Liver (tissue), 9 donors: ENCODE data around the gene MAN2A1. TPM values are rescaled to one million over a fixed set of nuclear protein-coding genes. Genes with fewer than 3 reads are reported as not detected.

Source experiments
- DNase-seq: peaks from one replicate; pipeline ENCODE4 v3.0.0-alpha.2; 2017; ENCODE audit warnings: low spot score
- H3K27ac ChIP-seq, 2 donors: one replicate each; pipeline ENCODE4 v1.7.0; 2013; ENCODE audit warnings: inconsistent platforms in 2 of 2, low read length in 2 of 2, control low read depth in 1 of 2, low read depth in 1 of 2, mild to moderate bottlenecking in 1 of 2
- H3K27me3 ChIP-seq, 4 donors: one replicate each; pipeline versions ENCODE4 v1.6.1 to v1.7.0; 2013; ENCODE audit warnings: low read length in 3 of 4, inconsistent platforms in 1 of 4, mild to moderate bottlenecking in 1 of 4, moderate library complexity in 1 of 4; ENCODE audit not compliant: control insufficient read depth in 4 of 4, insufficient read depth in 4 of 4
- H3K36me3 ChIP-seq, 4 donors: one replicate each; pipeline versions ENCODE4 v1.6.1 to v1.7.0; 2013; ENCODE audit warnings: low read length in 3 of 4, mild to moderate bottlenecking in 3 of 4, low read depth in 1 of 4, moderate library complexity in 1 of 4; ENCODE audit not compliant: control insufficient read depth in 4 of 4, insufficient read depth in 3 of 4
- H3K4me1 ChIP-seq, 4 donors: one replicate each; pipeline versions ENCODE4 v1.6.1 to v1.7.0; 2013; ENCODE audit warnings: low read length in 3 of 4, mild to moderate bottlenecking in 3 of 4, moderate library complexity in 1 of 4; ENCODE audit not compliant: control insufficient read depth in 4 of 4, insufficient read depth in 4 of 4
- H3K4me3 ChIP-seq, 3 donors: one replicate each; pipeline versions ENCODE4 v1.6.1 to v1.7.0; 2013; ENCODE audit warnings: low read length in 3 of 3, control low read depth in 1 of 3, low read depth in 1 of 3, mild to moderate bottlenecking in 1 of 3
- H3K9ac ChIP-seq, 2 donors: one replicate each; pipeline ENCODE4 v1.7.0; 2013; ENCODE audit warnings: low read length in 2 of 2, mild to moderate bottlenecking in 2 of 2, moderate library complexity in 2 of 2, control low read depth in 1 of 2, low read depth in 1 of 2
- H3K9me3 ChIP-seq, 4 donors: one replicate each; pipeline versions ENCODE4 v1.6.1 to v1.7.0; 2013; ENCODE audit warnings: low read length in 3 of 4; ENCODE audit not compliant: control insufficient read depth in 4 of 4
- EGR1 ChIP-seq, 2 donors: IDR thresholded peaks; 2 replicates each; pipeline ENCODE4 v1.6.1; 2016 to 2018; ENCODE audit warnings: antibody characterized with exemption in 2 of 2, low read depth in 2 of 2
- FOXA1 ChIP-seq: IDR thresholded peaks from 2 replicates; pipeline ENCODE4 v1.6.1; 2016; ENCODE audit warnings: antibody characterized with exemption
- FOXA2 ChIP-seq: IDR thresholded peaks from 2 replicates; pipeline ENCODE4 v1.6.1; 2016; ENCODE audit warnings: antibody characterized with exemption
- HNF4A ChIP-seq, 2 donors: conservative IDR thresholded peaks; 2 replicates each; pipeline ENCODE4 v1.6.1; 2016; ENCODE audit warnings: antibody characterized with exemption in 2 of 2, mild to moderate bottlenecking in 2 of 2
- HNF4G ChIP-seq: IDR thresholded peaks from 2 replicates; pipeline ENCODE4 v1.6.1; 2016; ENCODE audit warnings: antibody characterized with exemption
- NR2F2 ChIP-seq: IDR thresholded peaks from 2 replicates; pipeline ENCODE4 v1.6.1; 2016; ENCODE audit warnings: antibody characterized with exemption
- RAD21 ChIP-seq, 2 donors: IDR thresholded peaks; 2 replicates each; pipeline ENCODE4 v1.6.1; 2016; ENCODE audit warnings: antibody characterized with exemption in 2 of 2, mild to moderate bottlenecking in 2 of 2
- RXRA ChIP-seq, 2 donors: IDR thresholded peaks; 2 replicates each; pipeline ENCODE4 v1.6.1; 2017 to 2018; ENCODE audit warnings: antibody characterized with exemption in 2 of 2, mild to moderate bottlenecking in 1 of 2
- SP1 ChIP-seq: IDR thresholded peaks from 2 replicates; pipeline ENCODE4 v1.6.1; 2018; ENCODE audit warnings: antibody characterized with exemption, mild to moderate bottlenecking
- TAF1 ChIP-seq: conservative IDR thresholded peaks from 2 replicates; pipeline ENCODE4 v1.6.1; 2016; ENCODE audit warnings: antibody characterized with exemption, mild to moderate bottlenecking
- YY1 ChIP-seq: IDR thresholded peaks from 2 replicates; pipeline ENCODE4 v1.6.1; 2016; ENCODE audit warnings: antibody characterized with exemption, mild to moderate bottlenecking
- WGBS: extraction: QIAGEN DNeasy Blood & Tissue Kit; methylation state at CpG from one replicate; pipeline ENCODE4 v1.1.7; 2013; 5-methylcytosine and 5-hydroxymethylcytosine counted together
- polyA plus RNA-seq, 2 donors: library from polyadenylated mRNA; stranded (reverse) in 1 of 2; unstranded in 1 of 2; fragments of 200-250 nt in 1 of 2; fragments of >200 nt in 1 of 2; fragmentation: Nextera tagmentation in 1 of 2; extraction: Ambion mirVana in 1 of 2; gene quantifications; one replicate each; pipeline versions ENCODE4 v1.2.1 to v1.2.3, GENCODE V29; 2013 to 2015
- total RNA-seq, 2 donors: library from RNA; depleted of rRNA; stranded (reverse); fragments of >200 nt; gene quantifications; one replicate each; pipeline ENCODE4 v1.2.3, GENCODE V29; 2014
- TF ChIP-seq, protein P1 (sequence below): IDR thresholded peaks from 2 replicates; pipeline ENCODE4 v1.6.1; 2016; ENCODE audit warnings: antibody characterized with exemption, mild to moderate bottlenecking
- TF ChIP-seq, protein P2 (sequence below): IDR thresholded peaks from 2 replicates; pipeline ENCODE4 v1.6.1; 2016; ENCODE audit warnings: antibody characterized with exemption
- TF ChIP-seq, protein P3 (sequence below): IDR thresholded peaks from 2 replicates; pipeline ENCODE4 v1.6.1; 2016; ENCODE audit warnings: antibody characterized with exemption
- TF ChIP-seq, protein P4 (sequence below): IDR thresholded peaks from 2 replicates; pipeline ENCODE4 v1.6.1; 2016; ENCODE audit warnings: antibody characterized with exemption
- TF ChIP-seq, protein P5 (sequence below): fragments of 150-350 bp; IDR thresholded peaks from 2 replicates; pipeline ENCODE4 v1.5.1; 2017; ENCODE audit warnings: improper control_type of control experiment, low read depth, low read length; ENCODE audit not compliant: missing input control
- donor health status: healthy.
- donor health status: healthy.
- donor health status: healthy.
- donor health status: healthy.
- donor health status: healthy.

Gene MAN2A1
- total and polyA plus RNA-seq, 4 donors: 21.4 to 82.8 (median 47.3) TPM

DNA sequence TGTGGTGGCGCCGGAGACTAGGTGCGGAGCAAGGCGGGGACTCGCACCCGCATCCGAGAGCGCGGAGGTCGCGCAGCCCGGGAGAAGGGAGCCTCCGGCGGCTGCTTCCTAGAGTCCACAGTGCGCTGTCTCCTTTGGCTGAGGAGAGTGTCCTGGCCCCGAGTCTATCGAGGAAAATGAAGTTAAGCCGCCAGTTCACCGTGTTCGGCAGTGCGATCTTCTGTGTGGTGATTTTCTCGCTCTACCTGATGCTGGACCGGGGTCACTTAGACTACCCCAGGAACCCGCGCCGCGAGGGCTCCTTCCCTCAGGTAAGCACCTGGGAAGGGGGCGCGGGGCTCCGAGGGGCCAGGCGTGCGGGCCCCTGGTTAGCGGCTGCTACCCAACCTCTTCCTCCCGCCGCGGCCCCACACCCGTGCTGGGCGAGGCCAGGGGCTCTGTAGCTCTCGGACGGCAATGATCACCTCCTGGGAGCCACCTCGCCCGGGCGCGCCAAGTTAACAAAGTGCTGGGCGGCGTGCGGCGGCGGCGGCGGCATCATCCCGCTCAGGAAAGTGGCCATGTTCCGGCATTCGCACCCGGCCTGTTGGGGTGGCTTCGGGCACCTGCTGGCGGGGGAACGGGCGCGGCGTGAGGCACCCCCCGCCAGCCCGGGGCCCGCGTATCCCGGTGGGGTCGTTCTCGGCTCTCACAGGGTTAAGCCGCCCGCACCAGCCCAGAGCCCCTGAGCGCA lies 681 bp downstream of the MAN2A1 start:
- under 1% methylated on average over 71 of the region's 71 CpGs for WGBS
- peaks cover 0 to 6% (median under 1%) of the 10 kb centered on the region in 4 donors for H3K9me3 ChIP-seq
- TF ChIP-seq HNF4A (conservative IDR thresholded peaks at IDR 0.05) (no peak), RAD21 (IDR thresholded peaks at IDR 0.05) (no peak), SP1 (no peak), YY1 (no peak), NR2F2 (no peak), FOXA1 (no peak), FOXA2 (no peak), RXRA (IDR thresholded peaks at IDR 0.05) (no peak), HNF4G (no peak)
- TF ChIP-seq, protein P1, sequence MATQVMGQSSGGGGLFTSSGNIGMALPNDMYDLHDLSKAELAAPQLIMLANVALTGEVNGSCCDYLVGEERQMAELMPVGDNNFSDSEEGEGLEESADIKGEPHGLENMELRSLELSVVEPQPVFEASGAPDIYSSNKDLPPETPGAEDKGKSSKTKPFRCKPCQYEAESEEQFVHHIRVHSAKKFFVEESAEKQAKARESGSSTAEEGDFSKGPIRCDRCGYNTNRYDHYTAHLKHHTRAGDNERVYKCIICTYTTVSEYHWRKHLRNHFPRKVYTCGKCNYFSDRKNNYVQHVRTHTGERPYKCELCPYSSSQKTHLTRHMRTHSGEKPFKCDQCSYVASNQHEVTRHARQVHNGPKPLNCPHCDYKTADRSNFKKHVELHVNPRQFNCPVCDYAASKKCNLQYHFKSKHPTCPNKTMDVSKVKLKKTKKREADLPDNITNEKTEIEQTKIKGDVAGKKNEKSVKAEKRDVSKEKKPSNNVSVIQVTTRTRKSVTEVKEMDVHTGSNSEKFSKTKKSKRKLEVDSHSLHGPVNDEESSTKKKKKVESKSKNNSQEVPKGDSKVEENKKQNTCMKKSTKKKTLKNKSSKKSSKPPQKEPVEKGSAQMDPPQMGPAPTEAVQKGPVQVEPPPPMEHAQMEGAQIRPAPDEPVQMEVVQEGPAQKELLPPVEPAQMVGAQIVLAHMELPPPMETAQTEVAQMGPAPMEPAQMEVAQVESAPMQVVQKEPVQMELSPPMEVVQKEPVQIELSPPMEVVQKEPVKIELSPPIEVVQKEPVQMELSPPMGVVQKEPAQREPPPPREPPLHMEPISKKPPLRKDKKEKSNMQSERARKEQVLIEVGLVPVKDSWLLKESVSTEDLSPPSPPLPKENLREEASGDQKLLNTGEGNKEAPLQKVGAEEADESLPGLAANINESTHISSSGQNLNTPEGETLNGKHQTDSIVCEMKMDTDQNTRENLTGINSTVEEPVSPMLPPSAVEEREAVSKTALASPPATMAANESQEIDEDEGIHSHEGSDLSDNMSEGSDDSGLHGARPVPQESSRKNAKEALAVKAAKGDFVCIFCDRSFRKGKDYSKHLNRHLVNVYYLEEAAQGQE: no peak
- TF ChIP-seq, protein P2, sequence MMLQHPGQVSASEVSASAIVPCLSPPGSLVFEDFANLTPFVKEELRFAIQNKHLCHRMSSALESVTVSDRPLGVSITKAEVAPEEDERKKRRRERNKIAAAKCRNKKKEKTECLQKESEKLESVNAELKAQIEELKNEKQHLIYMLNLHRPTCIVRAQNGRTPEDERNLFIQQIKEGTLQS: no peak
- TF ChIP-seq, protein P3, sequence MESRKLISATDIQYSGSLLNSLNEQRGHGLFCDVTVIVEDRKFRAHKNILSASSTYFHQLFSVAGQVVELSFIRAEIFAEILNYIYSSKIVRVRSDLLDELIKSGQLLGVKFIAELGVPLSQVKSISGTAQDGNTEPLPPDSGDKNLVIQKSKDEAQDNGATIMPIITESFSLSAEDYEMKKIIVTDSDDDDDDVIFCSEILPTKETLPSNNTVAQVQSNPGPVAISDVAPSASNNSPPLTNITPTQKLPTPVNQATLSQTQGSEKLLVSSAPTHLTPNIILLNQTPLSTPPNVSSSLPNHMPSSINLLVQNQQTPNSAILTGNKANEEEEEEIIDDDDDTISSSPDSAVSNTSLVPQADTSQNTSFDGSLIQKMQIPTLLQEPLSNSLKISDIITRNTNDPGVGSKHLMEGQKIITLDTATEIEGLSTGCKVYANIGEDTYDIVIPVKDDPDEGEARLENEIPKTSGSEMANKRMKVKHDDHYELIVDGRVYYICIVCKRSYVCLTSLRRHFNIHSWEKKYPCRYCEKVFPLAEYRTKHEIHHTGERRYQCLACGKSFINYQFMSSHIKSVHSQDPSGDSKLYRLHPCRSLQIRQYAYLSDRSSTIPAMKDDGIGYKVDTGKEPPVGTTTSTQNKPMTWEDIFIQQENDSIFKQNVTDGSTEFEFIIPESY: no peak
- TF ChIP-seq, protein P4, sequence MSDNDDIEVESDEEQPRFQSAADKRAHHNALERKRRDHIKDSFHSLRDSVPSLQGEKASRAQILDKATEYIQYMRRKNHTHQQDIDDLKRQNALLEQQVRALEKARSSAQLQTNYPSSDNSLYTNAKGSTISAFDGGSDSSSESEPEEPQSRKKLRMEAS: no peak
- peaks cover 10 to 42% (median 29%) of the 10 kb centered on the region in 4 donors for H3K4me1 ChIP-seq
- H3K36me3 ChIP-seq: no peaks in the 10 kb centered on the region
- H3K9ac ChIP-seq: peak overlapping the region; percentile 88 to 93
- H3K27me3 ChIP-seq: no peaks in the 10 kb centered on the region
- DNase-seq: peak; percentile 65
- peak overlapping the region; percentile 92 to 95 (median 92) for H3K4me3 ChIP-seq
- peak overlapping the region; percentile 98 to 99 for H3K27ac ChIP-seq

DNA sequence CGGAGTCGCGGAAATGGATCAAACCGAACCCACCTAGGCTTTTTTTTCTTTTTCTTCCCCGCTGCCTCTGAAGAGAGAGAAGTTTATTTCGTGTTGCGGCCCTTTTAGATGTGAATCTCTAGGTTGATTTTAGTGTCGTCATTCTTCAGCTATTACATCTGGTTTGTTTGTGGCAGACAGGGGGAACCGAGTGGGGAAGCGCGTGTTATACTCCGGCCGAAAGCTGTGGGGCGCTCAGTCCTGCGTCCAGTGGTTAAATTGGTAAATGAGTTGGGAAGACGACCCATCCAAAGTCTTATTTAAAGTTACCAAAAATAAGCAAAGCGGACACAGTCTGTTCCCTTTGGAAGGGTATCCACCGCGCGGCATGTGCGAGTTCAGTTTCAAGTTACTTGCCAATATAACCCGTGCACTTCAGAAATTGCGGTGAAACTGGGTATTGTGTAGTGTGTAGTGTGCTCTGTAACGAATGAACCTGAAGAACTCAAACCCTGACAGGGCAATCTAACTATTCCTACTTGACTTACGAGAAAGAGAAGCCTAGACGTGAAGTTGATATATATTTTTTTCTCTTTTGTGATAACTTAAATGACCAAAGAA lies 1.3 kb downstream of the MAN2A1 start:
- H3K27ac ChIP-seq: peak overlapping the region; percentile 98 to 99
- no peaks in the 10 kb centered on the region for H3K36me3 ChIP-seq
- H3K4me1 ChIP-seq: peaks cover 12 to 48% (median 31%) of the 10 kb centered on the region in 4 donors

More for the DNA sequence above, 1.3 kb downstream of the MAN2A1 start:
- peaks cover 0 to 6% (median under 1%) of the 10 kb centered on the region in 4 donors for H3K9me3 ChIP-seq
- TF ChIP-seq RAD21 (IDR thresholded peaks at IDR 0.05) (peak; percentile 92), RXRA (IDR thresholded peaks at IDR 0.05) (peak in 1 of 2 donors; percentile 39), HNF4G (no peak), YY1 (peak; percentile 27), TAF1 (peak; percentile 52), HNF4A (conservative IDR thresholded peaks at IDR 0.05) (peak; percentile 40 to 48), SP1 (peak; percentile 20), EGR1 (IDR thresholded peaks at IDR 0.05; ENCODE audit: low read depth in 2 of 2) (no peak)
- TF ChIP-seq, protein P3: no peak
- TF ChIP-seq, protein P4: peak; percentile 63
- TF ChIP-seq, protein P5, sequence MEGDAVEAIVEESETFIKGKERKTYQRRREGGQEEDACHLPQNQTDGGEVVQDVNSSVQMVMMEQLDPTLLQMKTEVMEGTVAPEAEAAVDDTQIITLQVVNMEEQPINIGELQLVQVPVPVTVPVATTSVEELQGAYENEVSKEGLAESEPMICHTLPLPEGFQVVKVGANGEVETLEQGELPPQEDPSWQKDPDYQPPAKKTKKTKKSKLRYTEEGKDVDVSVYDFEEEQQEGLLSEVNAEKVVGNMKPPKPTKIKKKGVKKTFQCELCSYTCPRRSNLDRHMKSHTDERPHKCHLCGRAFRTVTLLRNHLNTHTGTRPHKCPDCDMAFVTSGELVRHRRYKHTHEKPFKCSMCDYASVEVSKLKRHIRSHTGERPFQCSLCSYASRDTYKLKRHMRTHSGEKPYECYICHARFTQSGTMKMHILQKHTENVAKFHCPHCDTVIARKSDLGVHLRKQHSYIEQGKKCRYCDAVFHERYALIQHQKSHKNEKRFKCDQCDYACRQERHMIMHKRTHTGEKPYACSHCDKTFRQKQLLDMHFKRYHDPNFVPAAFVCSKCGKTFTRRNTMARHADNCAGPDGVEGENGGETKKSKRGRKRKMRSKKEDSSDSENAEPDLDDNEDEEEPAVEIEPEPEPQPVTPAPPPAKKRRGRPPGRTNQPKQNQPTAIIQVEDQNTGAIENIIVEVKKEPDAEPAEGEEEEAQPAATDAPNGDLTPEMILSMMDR: peak; percentile 83
- peak overlapping the region; percentile 88 to 93 for H3K9ac ChIP-seq
- no peaks in the 10 kb centered on the region for H3K27me3 ChIP-seq
- peak; percentile 77 for DNase-seq
- WGBS: under 1% methylated on average over 26 of the region's 26 CpGs
- H3K4me3 ChIP-seq: peak overlapping the region; percentile 92 to 95 (median 92)
